Measurements from ENCODE around the gene SLAMF7.
A peak's percentile ranks its signal among the peaks of the same experiment; 100 is the strongest.

The SLAMF7 gene

GRCh38 chr1:160799641-160800040, 60.6 kb downstream of the SLAMF7 start:
- no peak for DNase-seq (ENCODE audit: low read depth)
- TF ChIP-seq, protein P1, sequence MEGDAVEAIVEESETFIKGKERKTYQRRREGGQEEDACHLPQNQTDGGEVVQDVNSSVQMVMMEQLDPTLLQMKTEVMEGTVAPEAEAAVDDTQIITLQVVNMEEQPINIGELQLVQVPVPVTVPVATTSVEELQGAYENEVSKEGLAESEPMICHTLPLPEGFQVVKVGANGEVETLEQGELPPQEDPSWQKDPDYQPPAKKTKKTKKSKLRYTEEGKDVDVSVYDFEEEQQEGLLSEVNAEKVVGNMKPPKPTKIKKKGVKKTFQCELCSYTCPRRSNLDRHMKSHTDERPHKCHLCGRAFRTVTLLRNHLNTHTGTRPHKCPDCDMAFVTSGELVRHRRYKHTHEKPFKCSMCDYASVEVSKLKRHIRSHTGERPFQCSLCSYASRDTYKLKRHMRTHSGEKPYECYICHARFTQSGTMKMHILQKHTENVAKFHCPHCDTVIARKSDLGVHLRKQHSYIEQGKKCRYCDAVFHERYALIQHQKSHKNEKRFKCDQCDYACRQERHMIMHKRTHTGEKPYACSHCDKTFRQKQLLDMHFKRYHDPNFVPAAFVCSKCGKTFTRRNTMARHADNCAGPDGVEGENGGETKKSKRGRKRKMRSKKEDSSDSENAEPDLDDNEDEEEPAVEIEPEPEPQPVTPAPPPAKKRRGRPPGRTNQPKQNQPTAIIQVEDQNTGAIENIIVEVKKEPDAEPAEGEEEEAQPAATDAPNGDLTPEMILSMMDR (IDR thresholded peaks at IDR 0.05; ENCODE audit: insufficient read depth, low read depth, low read length, missing control alignments), result no peak
- H3K4me3 ChIP-seq (ENCODE audit: low read depth, low read length), result no peak overlapping the region

- H3K4me3 ChIP-seq (ENCODE audit: low read depth, low read length), result no peak overlapping the region
- no peak for DNase-seq (ENCODE audit: low read depth)
- TF ChIP-seq, protein P1 (IDR thresholded peaks at IDR 0.05; ENCODE audit: insufficient read depth, low read depth, low read length, missing control alignments), result no peak
These were observed 61.1 kb downstream of the SLAMF7 start for GRCh38 chr1:160800142-160800541.

GRCh38 chr1:160800645-160801408, 61.8 kb downstream of the SLAMF7 start:
- peak; percentile 46 for DNase-seq (ENCODE audit: low read depth)
- TF ChIP-seq, protein P1 (IDR thresholded peaks at IDR 0.05; ENCODE audit: insufficient read depth, low read depth, low read length, missing control alignments), result no peak

GRCh38 chr1:160801836-160802580, 63.0 kb downstream of the SLAMF7 start:
- no peak for DNase-seq (ENCODE audit: low read depth)
- H3K4me3 ChIP-seq (ENCODE audit: low read depth, low read length), result no peak overlapping the region
- TF ChIP-seq, protein P1 (IDR thresholded peaks at IDR 0.05; ENCODE audit: insufficient read depth, low read depth, low read length, missing control alignments), result no peak

More at GRCh38 chr1:160800645-160801408, 61.8 kb downstream of the SLAMF7 start:
- H3K4me3 ChIP-seq (ENCODE audit: low read depth, low read length), result peak overlapping the region; percentile 14
